GM12872 (cell line): ENCODE results near the gene ZNF362.

Experiments
- CTCF ChIP-seq: IDR thresholded peaks from 3 replicates; pipeline ENCODE4 v1.5.1; 2011; ENCODE audit warnings: low read depth, mild to moderate bottlenecking, low read length, moderate library complexity; ENCODE audit not compliant: insufficient read depth

Gene ZNF362

GRCh38 chr1:33342041-33342723 is 85.9 kb downstream of the ZNF362 start:
- TF ChIP-seq CTCF: no peak

- TF ChIP-seq CTCF: no peak
Observed at GRCh38 chr1:33343539-33343938, 87.2 kb downstream of the ZNF362 start.

GRCh38 chr1:33344896-33345560 is 88.7 kb downstream of the ZNF362 start:
- TF ChIP-seq CTCF: no peak

GRCh38 chr1:33346533-33346926 is 90.2 kb downstream of the ZNF362 start:
- TF ChIP-seq CTCF: no peak

- no peak for TF ChIP-seq CTCF
Observed at GRCh38 chr1:33346927-33347649, 90.8 kb downstream of the ZNF362 start.

- no peak for TF ChIP-seq CTCF
Observed at GRCh38 chr1:33347650-33347992, 91.3 kb downstream of the ZNF362 start.

- TF ChIP-seq CTCF: no peak
Observed at GRCh38 chr1:33348194-33348593, 91.9 kb downstream of the ZNF362 start.
